Measurements from ENCODE around the gene DTX3L. TPM values are rescaled to one million over a fixed set of nuclear protein-coding genes. Genes with fewer than 3 reads are reported as not detected.

DTX3L gene
- total and polyA plus RNA-seq, 2 experiments from 2014 or later, result 1.8 to 6.8 TPM

GRCh38 chr3:122590610-122591009 is 26.5 kb downstream of the DTX3L start (continued):
- TF ChIP-seq ZNF462 (CRISPR knock-in tag; IDR thresholded peaks at IDR 0.05) (no peak), STAT1 (IDR thresholded peaks at IDR 0.05; ENCODE audit: unreplicated experiment) (no peak), CREB1 (CRISPR knock-in tag; IDR thresholded peaks at IDR 0.05; ENCODE audit: low read depth) (no peak), JUNB (IDR thresholded peaks at IDR 0.05; ENCODE audit: unreplicated experiment) (no peak), EZH2phosphoT487 (IDR thresholded peaks at IDR 0.05; ENCODE audit: unreplicated experiment) (no peak), NANOG (IDR thresholded peaks at IDR 0.05; ENCODE audit: borderline replicate concordance) (no peak), ZNF114 (CRISPR knock-in tag; IDR thresholded peaks at IDR 0.05) (no peak), POLR2AphosphoS5 (IDR thresholded peaks at IDR 0.05; ENCODE audit: low read depth) (no peak)

GRCh38 chr3:122594025-122594424 is 29.9 kb downstream of the DTX3L start:
- no peak overlapping the region for H3K4me2 ChIP-seq
- no peaks in the 10 kb centered on the region for H4K20me1 ChIP-seq (replicated peaks; ENCODE audit: insufficient read depth)
- H2AFZ ChIP-seq, result no peak overlapping the region
- ATAC-seq (no peak), DNase-seq (ENCODE audit: low spot score) (no peak)
- H3K27me3 ChIP-seq (ENCODE audit: insufficient read depth), result no peaks in the 10 kb centered on the region
- Mint-ChIP-seq H3K9me3 (no peaks in the 10 kb centered on the region; the same call in 2 of the 3 replicates), H3K27ac (no peak overlapping the region), H3K27me3 (ENCODE audit: insufficient read depth, low read depth, poor library complexity) (no peaks in the 10 kb centered on the region), H3K36me3 (ENCODE audit: low read depth) (no peaks in the 10 kb centered on the region), H3K4me3 (no peak overlapping the region), H3K4me1 (peaks cover 8% of the 10 kb centered on the region)
- H3K27ac ChIP-seq (ENCODE audit: low read depth), result no peak overlapping the region
- peaks cover 8% of the 10 kb centered on the region for H3K4me1 ChIP-seq (ENCODE audit: insufficient read depth)
- H3K4me3 ChIP-seq, result no peak overlapping the region
- no peaks in the 10 kb centered on the region for H3K9me2 ChIP-seq (ENCODE audit: insufficient read depth)
- no peaks in the 10 kb centered on the region for H3K79me2 ChIP-seq (replicated peaks; ENCODE audit: insufficient read depth)
- H3F3A ChIP-seq (replicated peaks; ENCODE audit: low read depth), result no peaks in the 10 kb centered on the region
- H3K36me3 ChIP-seq (ENCODE audit: insufficient read depth), result no peaks in the 10 kb centered on the region
- TF ChIP-seq ZNF331 (CRISPR knock-in tag; IDR thresholded peaks at IDR 0.05; ENCODE audit: low read depth), result no peak
